GM15510 (cell line): Measurements from ENCODE around the gene DYNLT5.

ENCODE experiments used
- POLR2A ChIP-seq: IDR thresholded peaks from 3 replicates; pipeline ENCODE4 v1.6.1; 2011; ENCODE audit warnings: borderline replicate concordance; ENCODE audit not compliant: insufficient read length; ENCODE audit errors: extremely low read depth

The DYNLT5 gene

DNA sequence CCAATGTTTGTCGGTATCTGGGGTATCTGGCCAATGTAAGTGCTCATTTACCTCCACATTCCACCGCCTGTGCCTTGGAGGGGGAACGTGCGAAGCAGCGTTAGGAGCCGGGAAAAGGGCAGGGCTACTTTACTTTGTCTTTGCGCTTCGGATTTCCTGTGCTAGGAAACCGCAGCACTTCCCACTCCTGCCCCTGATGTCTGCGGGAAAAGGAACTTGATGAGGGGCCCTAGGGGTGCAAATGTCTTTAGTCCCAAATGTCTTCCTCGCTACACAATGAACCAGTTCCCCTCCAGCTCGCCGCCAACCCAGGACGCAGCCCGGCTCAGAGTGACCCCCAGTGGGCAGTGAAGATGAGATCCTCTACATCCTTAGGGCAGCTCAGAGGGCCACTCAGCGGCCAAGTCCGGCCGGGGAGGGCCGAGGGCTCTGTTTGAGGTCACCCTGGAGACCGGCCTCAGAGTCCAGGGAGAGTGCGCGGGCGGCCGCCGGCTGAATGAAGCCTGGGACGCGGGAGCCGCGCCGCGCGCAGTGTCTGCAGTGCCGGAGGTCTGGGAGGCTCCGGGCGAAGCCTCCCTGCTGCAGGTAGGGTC, at the start of gene DYNLT5:
TSS of gene DYNLT5 (plus strand) at position 460 of the 593 bp plus-strand sequence. CDS start 2,200 bp downstream, outside the sequence.
- TF ChIP-seq POLR2A = no peak

DNA sequence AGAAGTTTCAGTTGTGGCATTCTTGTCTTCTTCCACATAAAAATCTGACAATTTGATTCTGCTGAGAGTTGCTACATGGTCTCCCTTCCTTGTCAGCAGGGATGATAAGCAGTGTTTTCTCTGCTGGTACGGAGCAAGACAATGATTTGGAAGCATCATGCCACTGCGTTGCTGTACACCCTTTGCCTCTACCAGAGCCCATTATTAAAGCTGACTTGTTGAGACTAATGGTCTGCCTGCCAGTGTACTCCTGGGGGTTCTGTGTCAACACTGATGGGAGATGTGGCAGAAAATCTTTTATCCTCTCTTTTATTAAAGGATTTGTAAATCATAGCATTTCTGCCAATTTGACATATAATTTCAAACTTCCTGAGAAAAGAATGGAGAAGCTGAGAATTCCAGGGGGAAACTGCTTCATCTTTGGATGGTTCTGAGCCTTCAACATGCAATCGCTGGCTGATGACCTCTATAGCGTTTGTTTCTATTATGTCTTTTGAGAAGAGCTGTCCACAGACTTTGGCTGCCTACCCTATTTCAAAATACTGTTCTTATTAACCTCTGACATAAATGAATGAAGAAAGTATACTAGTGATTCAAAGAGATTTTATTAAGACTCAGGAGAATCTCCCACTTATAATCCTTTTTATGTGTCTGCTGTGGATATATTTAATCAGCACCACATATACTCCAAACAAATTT, 47.9 kb upstream of the DYNLT5 start:
- no peak for TF ChIP-seq POLR2A

DNA sequence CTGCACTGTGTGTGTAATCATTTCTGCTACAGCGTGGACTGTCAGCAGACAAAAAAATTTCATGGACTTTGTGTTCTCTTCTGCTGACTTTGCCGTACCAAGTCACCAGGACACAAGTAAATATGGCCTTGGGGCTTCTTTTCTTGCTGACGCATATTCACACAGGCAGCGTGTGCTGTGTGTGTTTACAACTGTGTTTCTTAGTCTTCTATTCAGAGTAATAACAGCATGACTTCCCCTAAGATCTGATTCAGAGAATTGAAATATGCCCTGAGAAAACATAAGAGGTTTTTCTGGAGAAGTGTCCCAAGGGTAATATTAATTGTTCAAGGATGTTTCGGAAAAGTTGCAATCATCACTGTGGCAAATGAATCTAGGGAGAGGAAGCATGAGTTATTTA, 47.1 kb upstream of the DYNLT5 start:
- no peak for TF ChIP-seq POLR2A

- no peak for TF ChIP-seq POLR2A
These were observed 40.8 kb upstream of the DYNLT5 start for GRCh38 chr1:66711420-66711819.

DNA sequence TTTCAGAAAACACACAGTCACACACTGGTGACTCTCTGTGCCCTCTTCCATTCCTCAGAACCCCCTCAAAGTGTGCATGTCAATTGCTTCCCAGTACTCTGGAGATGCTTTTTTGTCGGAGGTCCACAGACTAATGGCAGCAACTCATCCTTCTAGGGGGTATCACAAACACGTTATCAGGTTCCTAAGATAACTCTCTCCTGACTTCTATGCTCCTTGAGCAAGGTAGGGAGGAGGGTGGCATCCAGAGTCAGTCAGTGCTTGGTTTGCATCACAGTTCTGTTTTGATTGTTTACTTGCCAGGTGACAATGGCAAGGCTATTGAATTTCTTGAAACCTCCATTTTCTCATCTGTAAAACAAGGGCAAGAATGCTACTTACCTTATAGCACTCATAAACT, 39.4 kb upstream of the DYNLT5 start:
- TF ChIP-seq POLR2A = no peak

- no peak for TF ChIP-seq POLR2A
These were observed 28.3 kb upstream of the DYNLT5 start for GRCh38 chr1:66723985-66724384.

GRCh38 chr1:66725885-66726665, 26.2 kb upstream of the DYNLT5 start:
- TF ChIP-seq POLR2A = no peak

- TF ChIP-seq POLR2A = no peak
These were observed 24.2 kb upstream of the DYNLT5 start for GRCh38 chr1:66728021-66728420.

- no peak for TF ChIP-seq POLR2A
These were observed 23.1 kb upstream of the DYNLT5 start for GRCh38 chr1:66729119-66729518.

DNA sequence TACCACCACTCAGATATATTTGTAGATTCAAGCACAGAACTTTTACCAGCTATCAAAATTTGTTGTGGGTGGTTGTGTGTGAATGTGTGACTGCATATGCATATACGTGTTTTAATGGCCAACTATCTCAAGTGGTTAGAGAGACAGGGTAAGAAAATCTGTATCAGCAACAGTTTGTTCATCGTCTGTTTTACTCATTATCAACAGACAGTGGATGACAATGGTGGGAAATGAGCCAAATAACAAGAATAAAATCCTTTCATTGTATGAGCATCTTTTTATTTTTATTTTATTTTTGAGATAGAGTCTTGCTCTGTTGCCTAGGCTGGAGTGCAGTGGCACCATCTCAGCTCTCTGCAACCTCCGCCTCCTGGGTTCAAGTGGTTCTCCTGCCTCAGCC, 22.7 kb upstream of the DYNLT5 start:
- TF ChIP-seq POLR2A = no peak

DNA sequence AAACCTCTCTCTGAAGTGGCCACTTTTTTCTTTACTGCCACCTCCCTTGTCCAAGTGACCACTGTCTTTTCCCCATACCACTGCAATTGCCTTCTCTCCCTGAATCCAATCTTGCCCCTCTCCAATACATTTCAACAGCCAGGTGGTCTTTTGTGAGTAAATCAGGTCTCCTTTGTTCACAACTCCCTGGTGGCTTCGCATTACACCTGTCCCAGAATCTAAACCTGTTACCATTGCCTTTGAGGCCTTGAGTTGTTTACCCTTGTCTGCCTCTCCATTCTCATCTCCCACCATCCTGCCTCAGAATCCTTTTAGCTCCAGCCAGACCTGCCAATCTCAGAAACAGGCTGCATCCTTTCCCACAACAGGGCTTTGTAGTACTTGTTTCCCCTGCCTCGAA, 21.8 kb upstream of the DYNLT5 start:
- TF ChIP-seq POLR2A = no peak

DNA sequence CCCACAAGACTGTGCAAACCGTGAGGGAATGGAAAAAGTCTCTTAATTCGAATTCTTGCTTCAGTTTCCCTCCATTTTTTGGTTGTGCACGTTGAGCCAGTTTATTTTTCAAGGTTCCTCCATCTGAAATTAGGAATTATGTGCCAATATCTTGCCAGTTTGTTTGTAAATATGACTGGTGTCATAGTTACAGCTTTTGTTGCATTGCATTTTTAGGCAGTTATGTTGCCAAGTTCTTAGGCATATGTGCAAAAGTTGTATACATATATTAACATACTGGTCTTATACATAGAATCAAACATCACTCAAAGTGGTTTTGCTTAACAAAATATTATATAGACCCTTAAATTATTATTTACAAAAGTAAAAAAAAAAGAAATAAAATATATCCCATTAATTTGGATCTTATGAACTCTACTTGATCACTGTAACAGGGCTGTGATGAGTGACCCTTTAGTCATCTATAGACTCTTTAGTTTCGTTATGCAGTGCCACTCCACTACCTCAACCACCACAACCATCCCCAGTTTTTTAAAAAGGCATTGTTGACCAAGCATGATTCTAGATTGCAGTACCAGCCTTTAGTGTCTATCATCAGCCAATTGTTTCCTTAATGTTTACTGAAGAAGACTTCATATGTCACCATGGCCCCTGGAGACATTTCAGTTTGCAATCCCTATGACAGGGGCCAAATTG, 20.9 kb upstream of the DYNLT5 start:
- no peak for TF ChIP-seq POLR2A

- TF ChIP-seq POLR2A = no peak
These were observed 19.7 kb upstream of the DYNLT5 start for GRCh38 chr1:66732407-66733166.

DNA sequence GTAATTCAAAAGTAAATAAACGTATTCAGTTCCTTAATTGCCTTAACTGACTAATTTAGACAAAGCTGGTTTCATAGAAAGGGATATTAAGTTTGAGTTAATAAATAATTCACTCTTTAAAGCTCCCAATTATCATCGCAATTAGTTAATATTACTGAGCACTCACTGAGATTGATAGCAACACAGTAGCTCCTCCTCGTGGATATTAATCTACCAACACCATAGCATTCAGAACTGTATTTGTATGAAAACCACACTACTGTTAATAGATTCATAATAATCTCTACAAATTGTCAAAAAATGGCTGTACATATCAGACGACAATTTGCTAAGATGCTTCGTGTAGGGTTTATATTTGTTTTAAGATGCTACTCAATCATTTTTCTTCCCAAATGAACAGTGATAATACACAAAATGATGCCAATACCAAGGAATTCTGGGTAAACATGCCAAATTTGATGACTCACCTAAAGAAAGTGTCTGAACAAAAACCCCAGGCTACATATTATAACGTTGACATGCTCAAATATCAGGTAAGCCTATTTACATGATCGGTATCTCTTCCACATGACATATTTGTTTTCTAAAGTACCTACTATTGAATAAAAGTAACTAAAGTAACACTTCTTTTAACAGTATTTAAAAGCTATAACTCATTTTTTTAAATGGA, 18.8 kb upstream of the DYNLT5 start:
- no peak for TF ChIP-seq POLR2A

DNA sequence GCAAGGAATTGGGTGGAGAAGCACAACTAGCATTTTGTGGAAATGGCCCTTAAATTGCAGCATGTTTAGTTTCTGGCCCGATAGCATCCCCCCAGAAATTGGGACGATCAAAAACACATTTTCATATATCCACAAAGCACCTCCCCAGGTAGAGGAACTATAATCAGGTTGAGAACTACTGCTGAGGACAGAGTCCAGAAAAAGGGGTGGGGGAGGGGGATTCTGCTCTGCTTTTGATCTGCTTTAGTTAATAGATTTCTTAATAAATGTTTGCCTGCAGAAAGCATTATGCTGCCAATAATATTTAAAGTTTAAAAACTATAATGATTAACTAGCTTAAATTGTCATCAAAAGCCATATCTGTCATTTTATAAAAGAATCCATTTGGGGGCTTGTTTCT, 14.4 kb upstream of the DYNLT5 start:
- TF ChIP-seq POLR2A = no peak
